Astrocyte (in vitro differentiated cells and primary cell): ENCODE measurements around the gene CACNB4. TPM values are rescaled to one million over a fixed set of nuclear protein-coding genes. Genes with fewer than 3 reads are reported as not detected.

ENCODE experiments used
- DNase-seq: peaks from one replicate; pipeline ENCODE4 v3.0.0-alpha.2; 2010; ENCODE audit warnings: low read depth
- FAIRE-seq: peaks from 2 replicates; lab custom pipeline; 2011; peaks lifted over from hg19 to GRCh38; lab: Jason Lieb, UNC
- H2AFZ ChIP-seq: 2 replicates; pipeline ENCODE4 v1.6.0; 2012; ENCODE audit warnings: low read depth, low read length, inconsistent platforms
- H3K27ac ChIP-seq: 2 replicates; pipeline ENCODE4 v1.5.1; 2011; ENCODE audit warnings: low read depth, low read length, inconsistent platforms
- H3K27me3 ChIP-seq: 2 replicates; pipeline ENCODE4 v1.6.0; 2011; ENCODE audit warnings: low read length, inconsistent platforms; ENCODE audit not compliant: insufficient read depth
- H3K36me3 ChIP-seq: 2 replicates; pipeline ENCODE4 v1.5.1; 2011; ENCODE audit warnings: low read length, inconsistent platforms; ENCODE audit not compliant: insufficient read depth
- H3K4me1 ChIP-seq: 2 replicates; pipeline ENCODE4 v1.5.1; 2011; ENCODE audit warnings: low read length, inconsistent platforms; ENCODE audit not compliant: insufficient read depth
- H3K4me2 ChIP-seq: 2 replicates; pipeline ENCODE4 v1.6.0; 2012; ENCODE audit warnings: low read length, inconsistent platforms
- H3K4me3 ChIP-seq: 2 replicates; pipeline ENCODE4 v1.5.1; 2011; ENCODE audit warnings: low read depth, mild to moderate bottlenecking, low read length, inconsistent platforms; ENCODE audit not compliant: insufficient read depth
- H3K79me2 ChIP-seq: 2 replicates; pipeline ENCODE4 v1.6.0; 2012; ENCODE audit warnings: mild to moderate bottlenecking, low read length, inconsistent platforms; ENCODE audit not compliant: insufficient read depth
- H3K9ac ChIP-seq: 2 replicates; pipeline ENCODE4 v1.6.0; 2012; ENCODE audit warnings: mild to moderate bottlenecking, low read length, inconsistent platforms
- H3K9me3 ChIP-seq: 2 replicates; pipeline ENCODE4 v1.5.1; 2012; ENCODE audit warnings: low read depth, mild to moderate bottlenecking, low read length, inconsistent platforms; ENCODE audit not compliant: insufficient read depth
- H4K20me1 ChIP-seq: 2 replicates; pipeline ENCODE4 v1.6.0; 2012; ENCODE audit warnings: low read length, inconsistent platforms; ENCODE audit not compliant: insufficient read depth
- H3K27ac Mint-ChIP-seq: one replicate; pipeline ENCODE4 v1.8.0; 2021; ENCODE audit warnings: mild to moderate bottlenecking, mixed read lengths; ENCODE audit not compliant: unreplicated experiment
- H3K27me3 Mint-ChIP-seq: one replicate; pipeline ENCODE4 v1.8.0; 2021; ENCODE audit warnings: low read depth, mixed read lengths; ENCODE audit not compliant: unreplicated experiment
- H3K36me3 Mint-ChIP-seq: one replicate; pipeline ENCODE4 v1.8.0; 2021; ENCODE audit warnings: low read depth, mixed read lengths; ENCODE audit not compliant: unreplicated experiment
- H3K4me1 Mint-ChIP-seq: one replicate; pipeline ENCODE4 v1.8.0; 2021; ENCODE audit warnings: low read depth, mixed read lengths; ENCODE audit not compliant: unreplicated experiment
- H3K4me3 Mint-ChIP-seq: one replicate; pipeline ENCODE4 v1.8.0; 2021; ENCODE audit warnings: mild to moderate bottlenecking, moderate library complexity, mixed read lengths; ENCODE audit not compliant: unreplicated experiment
- H3K9me3 Mint-ChIP-seq: one replicate; pipeline ENCODE4 v1.8.0; 2021; ENCODE audit warnings: mild to moderate bottlenecking, mixed read lengths; ENCODE audit not compliant: unreplicated experiment
- CTCF ChIP-seq: IDR thresholded peaks from 2 replicates; pipeline ENCODE4 v1.5.1; 2011; ENCODE audit warnings: low read depth, mild to moderate bottlenecking, inconsistent platforms, low read length, moderate library complexity; ENCODE audit not compliant: insufficient read depth
- EZH2 ChIP-seq: IDR thresholded peaks from 2 replicates; pipeline ENCODE4 v1.6.1; 2012; ENCODE audit warnings: mild to moderate bottlenecking, low read length, inconsistent platforms; ENCODE audit not compliant: insufficient read depth
- total RNA-seq: library from RNA; stranded (reverse); gene quantifications from 2 replicates; pipeline ENCODE4 v1.2.1, GENCODE V29; 2021

The CACNB4 gene
- total RNA-seq, 1 donor from 2014 or later = 1.8 TPM

- no peaks in the 10 kb centered on the region for H3K9me3 Mint-ChIP-seq
Observed at GRCh38 chr2:151826737-151827157, 272.1 kb downstream of the CACNB4 start.

GRCh38 chr2:151824886-151825285 is 274.0 kb downstream of the CACNB4 start:
- Histone ChIP-seq H3K4me1 (peaks cover 18% of the 10 kb centered on the region), H2AFZ (no peak overlapping the region), H3K9me3 (no peaks in the 10 kb centered on the region), H3K27me3 (no peaks in the 10 kb centered on the region), H3K27ac (no peak overlapping the region), H3K4me2 (no peak overlapping the region), H3K79me2 (peaks cover 82% of the 10 kb centered on the region), H3K9ac (no peak overlapping the region), H4K20me1 (peaks cover 72% of the 10 kb centered on the region), H3K4me3 (no peak overlapping the region), H3K36me3 (no peaks in the 10 kb centered on the region)
- Mint-ChIP-seq H3K27me3 (no peaks in the 10 kb centered on the region), H3K4me1 (peaks cover 39% of the 10 kb centered on the region), H3K9me3 (no peaks in the 10 kb centered on the region), H3K36me3 (peaks cover 3% of the 10 kb centered on the region), H3K4me3 (peak overlapping the region; percentile 56), H3K27ac (no peak overlapping the region)
- no peak for TF ChIP-seq EZH2
- TF ChIP-seq CTCF = no peak
- no peak for FAIRE-seq
- DNase-seq = no peak

More at GRCh38 chr2:151826737-151827157, 272.1 kb downstream of the CACNB4 start:
- Histone ChIP-seq H3K4me1 (peaks cover 18% of the 10 kb centered on the region), H3K27ac (no peak overlapping the region), H3K9me3 (no peaks in the 10 kb centered on the region), H4K20me1 (peaks cover 56% of the 10 kb centered on the region), H3K36me3 (no peaks in the 10 kb centered on the region), H3K9ac (peak overlapping the region; percentile 96), H3K27me3 (no peaks in the 10 kb centered on the region), H3K79me2 (peaks cover 64% of the 10 kb centered on the region), H3K4me3 (peak overlapping the region; percentile 99), H2AFZ (no peak overlapping the region), H3K4me2 (peak overlapping the region; percentile 87)
- Mint-ChIP-seq H3K4me1 (peaks cover 32% of the 10 kb centered on the region), H3K27me3 (no peaks in the 10 kb centered on the region), H3K36me3 (no peaks in the 10 kb centered on the region), H3K27ac (peak overlapping the region; percentile 42), H3K4me3 (peak overlapping the region; percentile 96)
- TF ChIP-seq CTCF (no peak), EZH2 (no peak)
- peak; percentile 23 for DNase-seq
- no peak for FAIRE-seq

- H4K20me1 ChIP-seq = peaks cover 85% of the 10 kb centered on the region
- H3K27me3 ChIP-seq = no peaks in the 10 kb centered on the region
- Mint-ChIP-seq H3K27me3 (no peaks in the 10 kb centered on the region), H3K27ac (no peak overlapping the region), H3K4me3 (no peak overlapping the region), H3K9me3 (no peaks in the 10 kb centered on the region), H3K36me3 (peaks cover 3% of the 10 kb centered on the region), H3K4me1 (peaks cover 39% of the 10 kb centered on the region)
- DNase-seq (no peak), FAIRE-seq (no peak)
- peaks cover 94% of the 10 kb centered on the region for H3K79me2 ChIP-seq
- H2AFZ ChIP-seq = no peak overlapping the region
- no peaks in the 10 kb centered on the region for H3K9me3 ChIP-seq
- peak overlapping the region; percentile 17 for H3K4me2 ChIP-seq
- no peaks in the 10 kb centered on the region for H3K36me3 ChIP-seq
- no peak overlapping the region for H3K27ac ChIP-seq
- no peak overlapping the region for H3K4me3 ChIP-seq
- TF ChIP-seq CTCF (no peak), EZH2 (no peak)
- no peak overlapping the region for H3K9ac ChIP-seq
- peaks cover 15% of the 10 kb centered on the region for H3K4me1 ChIP-seq
Observed at GRCh38 chr2:151823651-151824050, 275.2 kb downstream of the CACNB4 start.
